NCI-H748 (cell line): ENCODE data around the gene MAP2K4.

Source experiments
- DNase-seq: peaks from one replicate; lab custom pipeline; 2025; ENCODE audit not compliant: unreplicated experiment; lab: John Stamatoyannopoulos, UW

Gene MAP2K4

DNA sequence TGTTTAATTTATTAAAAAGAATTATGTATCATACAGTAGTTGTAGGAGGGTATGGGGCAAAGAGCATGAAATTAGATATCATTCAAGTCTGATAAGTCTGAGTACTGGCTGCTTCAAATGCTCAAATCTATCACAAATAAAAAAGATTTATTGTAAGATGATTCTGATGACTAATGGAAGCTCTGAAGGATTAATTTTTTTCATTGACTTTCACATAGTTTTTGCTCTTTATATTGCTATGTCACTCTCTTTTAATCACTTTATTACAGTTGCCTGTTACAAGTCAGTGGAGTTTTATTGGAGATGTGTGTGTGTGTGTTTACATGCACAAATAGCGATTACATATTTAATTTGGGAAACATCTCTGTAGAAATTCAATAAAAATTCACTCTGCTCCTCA is 15.0 kb downstream of the MAP2K4 start:
- DNase-seq: no peak

DNA sequence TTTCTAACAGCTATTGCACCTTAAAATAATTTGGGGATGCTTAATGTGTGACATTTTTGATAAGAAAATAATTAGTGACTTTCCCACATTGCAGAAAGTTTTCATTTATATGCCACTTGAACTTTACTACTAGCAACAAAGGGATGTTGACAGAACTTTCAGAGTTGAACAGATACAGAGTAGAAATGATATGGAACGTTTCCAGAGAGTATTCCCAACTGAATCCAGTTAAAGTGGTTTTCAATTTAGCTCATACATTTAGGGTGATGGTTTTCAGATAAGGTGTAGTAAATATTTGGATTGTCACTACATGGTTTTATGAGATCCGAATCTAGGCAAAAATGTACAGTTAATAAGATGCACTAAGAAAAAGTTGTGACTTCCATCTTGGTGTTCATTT is 17.3 kb downstream of the MAP2K4 start:
- no peak for DNase-seq

- DNase-seq: no peak
These were observed 19.8 kb downstream of the MAP2K4 start for GRCh38 chr17:12040478-12040877.

DNA sequence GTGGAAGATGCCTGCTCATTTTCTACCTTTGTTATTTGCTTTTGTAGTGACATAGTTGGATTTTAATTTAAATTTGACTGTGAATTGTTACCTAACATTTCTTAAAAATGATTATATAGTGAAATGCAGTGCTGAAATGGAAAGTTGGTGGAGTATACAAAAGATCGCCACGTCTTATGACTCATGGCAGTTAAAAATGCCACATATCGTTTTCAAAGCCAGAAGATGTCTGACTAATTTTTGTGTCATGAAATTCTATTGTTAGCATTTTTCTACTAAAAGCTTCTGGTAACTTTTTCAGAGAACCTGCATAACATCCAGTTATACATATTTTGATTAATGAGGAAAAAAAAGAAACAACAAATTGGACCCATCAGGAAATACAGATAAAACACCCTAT is 20.6 kb downstream of the MAP2K4 start:
- DNase-seq: no peak

DNA sequence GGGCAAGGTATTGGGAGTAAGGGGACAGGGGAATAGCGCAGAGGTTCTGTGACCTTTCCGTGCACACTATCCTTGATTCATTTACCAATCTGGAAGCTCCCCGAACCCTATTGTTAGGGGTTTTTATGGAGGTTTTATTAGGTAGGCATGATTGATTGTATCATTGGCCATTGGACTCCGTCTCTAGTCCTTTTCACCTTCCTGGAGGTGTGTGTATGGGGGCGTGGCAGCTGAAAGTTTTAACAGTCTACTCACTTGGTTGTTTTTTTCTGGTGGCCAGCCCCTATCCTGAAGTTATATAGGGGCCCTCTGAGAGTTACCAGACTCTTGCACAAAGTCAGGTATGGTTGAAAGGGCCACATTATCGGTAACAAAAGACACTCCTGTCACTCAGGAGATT is 23.0 kb downstream of the MAP2K4 start:
- no peak for DNase-seq

- DNase-seq: no peak
These were observed 26.1 kb downstream of the MAP2K4 start for GRCh38 chr17:12046786-12047185.

DNA sequence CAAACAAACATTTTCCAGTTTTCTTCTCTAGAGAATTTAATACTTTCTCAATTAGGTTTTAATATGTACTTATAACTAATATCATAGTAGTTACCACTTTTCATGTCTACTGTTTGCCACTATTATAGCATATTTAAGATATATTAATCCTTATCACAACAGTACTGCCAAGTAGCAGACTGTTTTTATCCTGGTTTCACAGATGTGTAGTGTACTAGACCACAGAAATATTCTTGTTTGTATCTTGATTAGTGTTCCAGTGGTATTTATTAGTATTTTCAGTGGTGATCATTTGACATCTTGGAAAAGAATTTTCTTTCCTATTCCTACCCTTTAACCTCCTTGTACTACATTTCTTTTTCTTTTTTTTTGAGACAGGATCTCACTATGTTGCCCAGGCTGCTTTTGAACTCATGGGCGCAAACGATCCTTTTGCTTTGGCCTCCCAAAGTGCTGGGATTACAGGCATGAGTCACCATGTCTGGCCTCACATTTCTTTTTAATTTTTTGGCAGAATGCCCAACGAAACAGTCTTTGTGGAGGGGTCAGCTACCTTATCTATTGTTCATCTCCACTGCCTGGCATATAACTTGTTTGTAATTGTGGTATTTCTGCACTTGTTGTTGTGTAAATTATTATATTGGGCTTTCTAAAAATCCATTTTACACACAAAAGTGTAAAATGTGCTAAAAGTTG is 27.2 kb downstream of the MAP2K4 start:
- peak; percentile 35 for DNase-seq

GRCh38 chr17:12048843-12049473 is 28.3 kb downstream of the MAP2K4 start:
- no peak for DNase-seq

GRCh38 chr17:12050646-12051225 is 30.1 kb downstream of the MAP2K4 start:
- DNase-seq: no peak

- DNase-seq: no peak
These were observed 32.9 kb downstream of the MAP2K4 start for GRCh38 chr17:12053552-12053951.

DNA sequence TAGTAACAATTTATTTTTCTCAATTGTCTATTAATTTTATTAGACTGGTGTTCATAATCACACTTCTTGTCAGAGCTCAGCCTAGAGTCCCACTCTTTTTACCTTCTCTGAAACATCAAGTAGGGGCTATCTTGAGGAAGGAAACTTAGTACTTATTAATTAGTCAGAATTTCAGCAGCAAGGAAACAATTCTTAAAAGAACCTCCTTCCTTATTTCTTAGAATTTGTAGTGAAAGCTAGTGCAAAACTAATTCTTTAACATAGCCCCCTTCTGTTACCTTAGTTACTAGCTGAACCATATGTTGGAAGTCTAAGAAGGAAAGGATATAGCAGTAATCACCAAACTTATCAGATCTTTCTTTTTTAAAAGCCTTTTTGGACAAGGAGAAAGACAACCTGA is 35.2 kb downstream of the MAP2K4 start:
- DNase-seq: no peak

DNA sequence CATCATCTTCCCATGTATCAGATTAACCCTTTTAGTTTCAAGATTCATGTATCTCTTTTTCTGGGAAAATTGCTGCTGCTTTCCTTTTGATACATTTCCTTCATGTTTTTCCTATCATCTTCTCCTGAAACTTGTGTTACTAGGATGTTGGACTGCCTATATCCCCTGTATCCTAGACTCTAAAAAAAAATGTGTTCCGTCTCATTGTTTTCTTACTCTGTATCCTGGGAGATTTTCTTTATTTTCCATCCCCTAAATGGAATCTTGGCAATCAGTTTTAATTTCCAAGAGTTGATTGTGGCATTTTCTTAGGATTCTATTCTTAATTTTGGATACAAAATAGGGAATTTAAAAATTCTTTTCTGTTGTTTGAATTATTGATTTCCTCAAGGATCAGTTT is 36.8 kb downstream of the MAP2K4 start:
- DNase-seq: no peak

GRCh38 chr17:12058535-12058934 is 37.9 kb downstream of the MAP2K4 start:
- no peak for DNase-seq

DNA sequence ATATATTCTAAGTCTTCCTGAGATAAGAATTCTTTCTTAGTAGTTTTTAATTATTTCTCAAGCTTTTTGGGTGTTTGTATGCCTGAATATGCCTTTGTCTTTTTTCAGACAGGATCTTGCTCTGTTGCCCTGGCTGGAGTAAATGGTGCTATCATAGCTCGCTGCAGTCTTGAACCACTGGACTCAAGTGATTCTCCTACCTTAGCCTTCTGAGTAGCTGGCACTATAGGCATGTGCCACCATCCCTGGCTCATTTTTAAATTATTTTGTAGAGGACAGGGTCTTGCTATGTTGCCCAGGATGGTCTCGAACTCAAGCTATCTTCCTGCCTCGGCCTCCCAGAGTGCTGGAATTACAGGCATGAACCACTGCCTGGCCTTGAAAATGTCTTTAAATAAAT is 41.6 kb downstream of the MAP2K4 start:
- DNase-seq: no peak

DNA sequence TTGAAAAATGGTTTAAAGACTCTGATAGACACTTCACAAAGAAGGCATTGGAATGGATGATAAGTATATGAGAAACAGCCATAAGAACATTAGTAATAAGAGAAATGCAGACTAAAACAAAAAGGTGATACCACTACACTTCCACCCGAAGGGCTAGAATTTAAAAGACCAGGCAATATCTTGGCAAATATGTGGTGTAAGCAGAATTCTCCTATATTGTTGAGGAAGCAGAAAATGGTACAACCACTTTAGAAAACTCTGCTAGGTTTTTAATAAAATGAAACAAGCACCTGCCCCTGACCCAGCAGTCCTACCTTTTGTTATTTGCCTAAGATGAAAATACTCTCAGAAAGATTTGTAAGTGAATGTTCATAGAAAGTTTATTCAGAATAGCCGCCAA is 43.7 kb downstream of the MAP2K4 start:
- no peak for DNase-seq

DNA sequence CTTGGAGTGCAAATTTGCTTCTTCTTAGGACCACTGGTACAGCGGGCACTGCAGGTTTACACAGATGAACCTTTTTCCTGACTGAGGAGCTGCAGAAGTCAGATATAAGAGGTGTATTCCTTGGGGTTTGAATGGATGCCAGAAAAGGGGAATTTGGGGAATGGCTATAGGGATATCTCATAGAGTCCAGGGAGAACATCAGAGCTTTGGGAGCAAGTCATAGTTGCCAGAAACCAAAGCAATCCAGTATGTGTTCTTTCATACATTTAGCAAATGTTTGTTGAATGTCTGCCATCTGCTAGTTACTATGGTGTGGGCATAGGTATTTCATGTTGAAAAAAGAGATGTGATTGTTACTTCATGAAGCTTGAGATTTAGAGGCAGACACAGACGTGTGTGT is 46.8 kb downstream of the MAP2K4 start:
- no peak for DNase-seq

DNA sequence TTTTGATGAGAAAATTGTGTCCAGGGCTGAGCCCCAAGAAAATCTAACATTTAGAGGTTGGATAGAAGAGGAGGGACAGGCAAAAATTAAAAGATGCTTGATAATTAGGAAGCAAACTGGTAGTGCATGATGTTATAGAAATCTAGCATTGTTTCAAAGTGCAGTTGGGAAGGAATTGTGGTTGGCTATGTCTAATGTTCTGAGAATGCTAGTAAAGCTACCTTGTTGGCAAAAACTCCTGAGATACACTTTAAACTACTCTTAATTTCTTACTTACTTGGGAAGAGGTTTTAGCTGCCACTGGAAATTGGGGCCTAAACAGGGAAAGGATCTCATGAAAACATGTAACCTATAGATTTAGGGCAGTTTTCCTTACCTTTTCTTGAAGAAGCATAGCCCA is 48.3 kb downstream of the MAP2K4 start:
- DNase-seq: no peak

- no peak for DNase-seq
These were observed 49.9 kb downstream of the MAP2K4 start for GRCh38 chr17:12070561-12070960.

DNA sequence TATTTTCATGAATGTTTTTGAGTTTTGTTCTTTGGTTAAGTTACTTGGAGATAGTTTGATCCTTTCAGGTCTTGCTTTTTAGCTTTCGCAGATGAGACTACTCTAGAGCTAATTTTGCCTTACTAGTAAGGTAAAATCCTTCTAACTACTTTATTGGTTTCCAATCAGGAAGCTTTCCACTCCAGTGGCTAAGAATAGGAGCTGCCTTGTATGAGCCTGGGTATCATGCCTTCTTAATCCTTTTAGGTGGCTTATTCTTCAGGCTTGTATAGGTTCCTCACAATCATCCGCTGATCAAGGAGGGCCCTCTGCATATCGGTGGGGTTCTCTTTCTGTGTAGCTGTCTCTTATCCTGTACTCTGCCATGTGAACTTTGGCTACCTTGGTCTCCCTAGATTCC is 53.7 kb downstream of the MAP2K4 start:
- DNase-seq: no peak

DNA sequence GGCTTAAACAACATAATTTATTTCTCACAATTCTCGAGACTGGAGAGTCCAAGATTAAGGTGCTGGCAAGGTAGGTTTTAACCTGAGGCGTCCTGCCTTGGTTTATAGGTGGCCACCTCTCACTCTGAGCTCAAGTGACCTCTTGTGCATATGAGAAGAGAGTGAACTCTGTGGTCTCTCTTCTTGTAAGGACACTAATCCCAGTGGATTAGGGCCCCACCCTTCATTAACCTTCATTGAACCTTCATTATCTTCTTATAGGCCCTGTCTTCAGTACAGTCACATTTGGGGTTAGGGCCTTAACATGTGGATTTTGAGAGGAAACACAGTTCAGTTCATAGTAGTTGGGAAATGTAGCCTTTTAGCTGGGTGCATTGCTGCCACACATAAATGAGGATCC is 57.1 kb downstream of the MAP2K4 start:
- no peak for DNase-seq

DNA sequence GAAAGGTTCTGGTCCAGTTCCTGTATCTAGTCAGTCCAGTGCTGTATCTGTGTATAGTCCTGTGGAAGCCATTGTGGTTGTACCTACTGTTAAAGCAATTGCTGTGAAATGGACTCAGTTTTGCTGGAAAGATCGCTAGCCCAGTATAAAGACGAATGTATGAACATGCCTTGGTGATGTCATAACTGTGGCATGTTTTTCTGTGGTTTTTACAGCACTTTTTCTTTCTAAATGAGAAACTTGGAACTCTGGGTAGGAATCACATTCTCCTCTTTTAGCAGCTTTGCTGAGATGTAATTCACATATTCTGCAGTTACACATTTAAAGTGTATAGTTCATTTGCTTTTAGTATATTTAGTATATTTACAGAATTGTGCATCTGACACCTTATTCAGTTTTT is 58.1 kb downstream of the MAP2K4 start:
- DNase-seq: no peak

DNA sequence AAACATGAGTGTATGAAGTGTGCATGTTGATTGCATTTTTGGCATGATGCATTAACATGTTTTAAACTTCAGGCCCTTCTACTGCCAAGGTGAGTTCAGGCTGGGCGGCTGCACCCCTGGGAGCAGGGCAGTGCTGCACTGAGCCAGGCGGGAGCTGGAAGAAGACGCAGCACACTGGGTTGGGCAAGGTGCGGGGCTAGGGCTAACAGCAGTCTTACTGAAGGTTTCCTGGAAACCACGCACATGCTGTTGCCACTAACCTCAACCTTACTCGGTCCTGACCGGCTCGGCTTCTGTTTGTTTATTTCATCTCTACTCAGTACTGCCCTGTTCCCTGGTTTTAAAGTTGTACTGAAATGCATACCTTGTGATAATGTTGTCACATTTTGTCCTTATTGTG is 61.0 kb downstream of the MAP2K4 start:
- DNase-seq: no peak
